ENCODE data around the gene FER1L5. TPM values are rescaled to one million over a fixed set of nuclear protein-coding genes. Genes with fewer than 3 reads are reported as not detected.
A peak's percentile ranks its signal among the peaks of the same experiment; 100 is the strongest.

FER1L5 gene
- total RNA-seq, 2 donors from 2014 or later, result not detected

DNA sequence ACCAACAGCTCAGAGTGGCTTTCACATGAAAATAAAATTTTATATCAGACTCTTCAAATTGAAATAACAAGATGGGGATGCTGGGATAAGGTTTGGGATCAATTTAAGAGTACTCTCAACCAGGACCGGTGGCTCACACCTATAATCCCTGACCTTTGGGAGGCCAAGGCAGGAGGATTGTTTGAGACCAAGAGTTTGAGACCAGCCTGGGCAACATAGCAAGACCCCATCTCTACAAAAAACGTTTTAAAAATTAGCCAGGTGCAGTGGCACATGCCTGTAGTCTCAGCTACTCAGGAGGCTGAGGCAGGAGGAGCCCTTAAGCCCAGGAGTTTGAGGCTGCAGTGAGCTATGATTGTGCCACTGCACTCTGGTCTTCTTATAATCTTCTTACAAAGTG, 94.7 kb downstream of the FER1L5 start:
- Histone ChIP-seq H3K4me1 (peaks cover 0 to 23% of the 10 kb centered on the region in 2 donors), H3K36me3 (peaks cover 19% of the 10 kb centered on the region), H3K27me3 (no peaks in the 10 kb centered on the region), H3K27ac (no peak overlapping the region), H3K4me3 (no peak overlapping the region), H3K9me3 (no peaks in the 10 kb centered on the region)
- TF ChIP-seq, protein P1, sequence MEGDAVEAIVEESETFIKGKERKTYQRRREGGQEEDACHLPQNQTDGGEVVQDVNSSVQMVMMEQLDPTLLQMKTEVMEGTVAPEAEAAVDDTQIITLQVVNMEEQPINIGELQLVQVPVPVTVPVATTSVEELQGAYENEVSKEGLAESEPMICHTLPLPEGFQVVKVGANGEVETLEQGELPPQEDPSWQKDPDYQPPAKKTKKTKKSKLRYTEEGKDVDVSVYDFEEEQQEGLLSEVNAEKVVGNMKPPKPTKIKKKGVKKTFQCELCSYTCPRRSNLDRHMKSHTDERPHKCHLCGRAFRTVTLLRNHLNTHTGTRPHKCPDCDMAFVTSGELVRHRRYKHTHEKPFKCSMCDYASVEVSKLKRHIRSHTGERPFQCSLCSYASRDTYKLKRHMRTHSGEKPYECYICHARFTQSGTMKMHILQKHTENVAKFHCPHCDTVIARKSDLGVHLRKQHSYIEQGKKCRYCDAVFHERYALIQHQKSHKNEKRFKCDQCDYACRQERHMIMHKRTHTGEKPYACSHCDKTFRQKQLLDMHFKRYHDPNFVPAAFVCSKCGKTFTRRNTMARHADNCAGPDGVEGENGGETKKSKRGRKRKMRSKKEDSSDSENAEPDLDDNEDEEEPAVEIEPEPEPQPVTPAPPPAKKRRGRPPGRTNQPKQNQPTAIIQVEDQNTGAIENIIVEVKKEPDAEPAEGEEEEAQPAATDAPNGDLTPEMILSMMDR (IDR thresholded peaks at IDR 0.05), result no peak
- DNase-seq (ENCODE audit: low spot score), result no peak

DNA sequence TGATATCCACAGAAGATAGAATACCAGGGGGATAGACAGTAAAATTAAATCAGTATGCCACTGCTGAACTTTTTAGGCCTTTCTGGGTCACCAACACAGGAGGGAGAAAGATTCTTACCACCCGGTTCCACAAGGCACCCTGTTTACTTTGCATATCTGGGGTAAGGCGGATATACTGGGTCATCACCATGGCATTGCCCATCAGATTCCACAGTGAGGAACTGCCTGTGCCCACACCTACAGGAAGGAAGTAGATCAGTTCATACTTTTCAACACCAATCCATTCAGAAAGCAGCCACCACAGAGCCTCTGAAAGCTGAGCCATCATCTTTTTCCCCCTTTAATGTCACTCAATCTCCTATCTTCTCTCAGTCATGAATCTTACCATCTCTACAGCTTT, 95.3 kb downstream of the FER1L5 start:
- no peak for DNase-seq (ENCODE audit: low spot score)
- TF ChIP-seq, protein P1 (IDR thresholded peaks at IDR 0.05), result no peak
- Histone ChIP-seq H3K9me3 (no peaks in the 10 kb centered on the region), H3K27me3 (no peaks in the 10 kb centered on the region), H3K4me3 (no peak overlapping the region), H3K36me3 (peaks cover 16% of the 10 kb centered on the region), H3K27ac (no peak overlapping the region), H3K4me1 (peaks cover 0 to 23% of the 10 kb centered on the region in 2 donors)

DNA sequence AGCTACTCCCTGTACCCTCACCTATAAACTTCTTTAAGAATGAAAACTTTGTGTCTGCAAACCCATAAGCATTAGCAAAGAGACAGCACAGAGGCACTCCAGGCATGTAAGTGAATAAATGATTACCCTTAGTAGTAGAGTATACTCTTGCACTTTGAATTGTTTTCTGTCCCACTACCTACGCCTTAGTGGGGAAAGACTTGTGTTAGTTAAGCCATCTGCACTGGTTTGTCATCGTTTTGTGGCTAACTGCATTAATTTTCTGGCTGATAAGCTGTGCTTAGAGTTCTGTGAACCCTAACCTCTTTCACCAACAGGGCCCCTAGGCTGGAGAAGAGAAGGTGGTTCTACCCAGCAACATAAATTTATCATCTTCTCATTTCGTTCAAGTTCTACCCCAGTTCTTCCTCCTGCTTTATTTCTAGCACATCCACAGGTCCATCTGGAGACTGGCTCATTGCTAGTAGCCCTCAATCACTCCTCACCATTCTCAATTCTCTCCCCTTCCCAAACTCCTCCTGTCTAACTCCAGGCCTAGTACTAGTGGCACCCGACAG, 96.6 kb downstream of the FER1L5 start:
- peaks cover 2% of the 10 kb centered on the region for H3K36me3 ChIP-seq
- H3K9me3 ChIP-seq, result no peaks in the 10 kb centered on the region
- peaks cover 0 to 23% of the 10 kb centered on the region in 2 donors for H3K4me1 ChIP-seq
- TF ChIP-seq, protein P1 (IDR thresholded peaks at IDR 0.05), result no peak
- H3K27me3 ChIP-seq, result no peaks in the 10 kb centered on the region
- H3K4me3 ChIP-seq, result peak overlapping the region; percentile 75 to 87
- H3K27ac ChIP-seq, result peak overlapping the region; percentile 64 to 84
- DNase-seq (ENCODE audit: low spot score), result no peak

- Histone ChIP-seq H3K4me1 (peaks cover 0 to 23% of the 10 kb centered on the region in 2 donors), H3K4me3 (peak within 1 kb of the TSS; percentile 75 to 87), H3K27me3 (no peaks in the 10 kb centered on the region), H3K9me3 (no peaks in the 10 kb centered on the region), H3K36me3 (no peaks in the 10 kb centered on the region), H3K27ac (peak within 1 kb of the TSS; percentile 76 to 84)
- DNase-seq (ENCODE audit: low spot score), result peak; percentile 99
- TF ChIP-seq, protein P1 (IDR thresholded peaks at IDR 0.05), result no peak
These were observed 97.3 kb downstream of the FER1L5 start, which contains the start of gene LMAN2L for GRCh38 chr2:96739633-96740428. LMAN2L (minus strand) TSS chr2:96740064; CDS start chr2:96740040, 24 bp downstream.

DNA sequence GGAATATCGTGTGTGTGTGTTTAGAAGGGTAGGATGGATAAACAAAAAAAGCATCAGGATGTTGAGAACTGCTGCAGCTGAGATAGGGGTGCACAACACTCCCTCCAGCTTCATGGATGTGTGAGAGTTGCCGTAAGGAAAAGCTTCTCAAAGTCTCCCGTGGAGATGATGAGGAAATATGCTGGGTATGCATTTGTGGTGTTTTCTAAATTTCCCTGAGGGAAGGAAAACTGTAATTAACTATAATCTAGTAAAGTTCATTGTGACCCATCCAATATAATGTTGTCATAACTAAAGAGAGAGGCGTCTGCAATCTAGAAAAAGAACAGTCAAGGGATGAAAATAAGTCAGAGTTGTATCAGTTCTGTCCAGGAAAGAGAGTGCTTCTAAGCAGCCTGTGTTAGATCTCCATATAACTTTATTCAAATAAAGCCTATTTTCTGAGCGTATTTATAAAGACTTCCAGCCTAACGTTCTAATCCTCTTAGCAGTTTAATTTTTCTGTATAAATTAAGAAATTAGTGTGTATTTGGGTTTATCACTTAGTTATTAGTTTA, 104.6 kb downstream of the FER1L5 start:
- peaks cover 0 to 9% of the 10 kb centered on the region in 2 donors for H3K4me1 ChIP-seq
- no peaks in the 10 kb centered on the region for H3K9me3 ChIP-seq
- no peak for DNase-seq (ENCODE audit: low spot score)
- no peak overlapping the region for H3K4me3 ChIP-seq
- H3K36me3 ChIP-seq, result no peaks in the 10 kb centered on the region
- TF ChIP-seq, protein P1 (IDR thresholded peaks at IDR 0.05), result no peak
- H3K27ac ChIP-seq, result no peak overlapping the region
- H3K27me3 ChIP-seq, result no peaks in the 10 kb centered on the region
